WTC11 (cell line): Measurements from ENCODE around the gene MAP1A. TPM values are rescaled to one million over a fixed set of nuclear protein-coding genes. Genes with fewer than 3 reads are reported as not detected.

Source experiments
- ATAC-seq: fragments of 200-7000 bp; cut with Tn5 transposase; 2 replicates; pipeline ENCODE4 v1.10.0; 2021; ENCODE audit warnings: mild to moderate bottlenecking, moderate library complexity
- CTCF ChIA-PET: fragments of 300-600 bp; sonication (Branson Sonifier 250); formaldehyde crosslinking; loops from one replicate; lab custom pipeline; 2021; ENCODE audit warnings: antibody characterized with exemption; lab: Charles Lee
- POLR2A ChIA-PET: fragments of 350-600 bp; sonication (Branson Sonifier 250); formaldehyde crosslinking; loops from one replicate; lab custom pipeline; 2021; ENCODE audit warnings: antibody characterized with exemption; lab: Charles Lee
- DNase-seq: peaks from one replicate; pipeline ENCODE4 v3.0.0; 2021; ENCODE audit warnings: low spot score
- H3K27ac Mint-ChIP-seq: 2 replicates; pipeline ENCODE4 v1.8.0; 2021; ENCODE audit warnings: mixed read lengths
- H3K27me3 Mint-ChIP-seq: 2 replicates; pipeline ENCODE4 v1.8.0; 2021; ENCODE audit warnings: low read depth, mild to moderate bottlenecking, moderate library complexity, mixed read lengths
- H3K36me3 Mint-ChIP-seq: 2 replicates; pipeline ENCODE4 v1.8.0; 2021; ENCODE audit warnings: mixed read lengths
- H3K4me1 Mint-ChIP-seq: 2 replicates; pipeline ENCODE4 v1.8.0; 2022; ENCODE audit warnings: mixed read lengths
- H3K4me3 Mint-ChIP-seq: 2 replicates; pipeline ENCODE4 v1.8.0; 2021; ENCODE audit warnings: mild to moderate bottlenecking, moderate library complexity, mixed read lengths
- H3K9me3 Mint-ChIP-seq: 2 replicates; pipeline ENCODE4 v1.8.0; 2021; ENCODE audit warnings: mixed read lengths
- CBFB ChIP-seq: sonication (generic); formaldehyde crosslinking; IDR thresholded peaks from 2 replicates; pipeline ENCODE4 v1.8.1; 2022; ENCODE audit warnings: mild to moderate bottlenecking, low read depth, missing genetic modification reagents
- GABPB1 ChIP-seq: sonication (generic); formaldehyde crosslinking; IDR thresholded peaks from 2 replicates; pipeline ENCODE4 v1.8.1; 2023; ENCODE audit warnings: mild to moderate bottlenecking, missing genetic modification reagents
- HMGA2 ChIP-seq: fragments of 250-450 bp; sonication (Bioruptor Pico); IDR thresholded peaks from 2 replicates; pipeline ENCODE4 v1.4.0; 2021; ENCODE audit warnings: mild to moderate bottlenecking, moderate library complexity
- IRF2 ChIP-seq: sonication (generic); formaldehyde crosslinking; IDR thresholded peaks from 2 replicates; pipeline ENCODE4 v1.8.0; 2022; ENCODE audit warnings: low read depth, missing genetic modification reagents, borderline replicate concordance
- JUN ChIP-seq: sonication (generic); formaldehyde crosslinking; IDR thresholded peaks from 2 replicates; pipeline ENCODE4 v1.8.0; 2023; ENCODE audit warnings: mild to moderate bottlenecking, missing genetic modification reagents
- NFE2L1 ChIP-seq: sonication (generic); formaldehyde crosslinking; IDR thresholded peaks from 2 replicates; pipeline ENCODE4 v1.8.1; 2023; ENCODE audit warnings: missing genetic modification reagents
- NR2C2 ChIP-seq: sonication (generic); formaldehyde crosslinking; IDR thresholded peaks from 2 replicates; pipeline ENCODE4 v1.8.0; 2022; ENCODE audit warnings: mild to moderate bottlenecking, missing genetic modification reagents
- ZBTB21 ChIP-seq: sonication (generic); formaldehyde crosslinking; IDR thresholded peaks from 2 replicates; pipeline ENCODE4 v1.8.1; 2023; ENCODE audit warnings: mild to moderate bottlenecking, missing genetic modification reagents, borderline replicate concordance
- ZNF423 ChIP-seq: fragments of 250-450 bp; sonication (Bioruptor Pico); IDR thresholded peaks from 2 replicates; pipeline ENCODE4 v2.1.2; 2022; ENCODE audit warnings: mild to moderate bottlenecking, moderate library complexity
- ZNF671 ChIP-seq: fragments of 250-450 bp; sonication (Bioruptor Pico); IDR thresholded peaks from 2 replicates; pipeline ENCODE4 v1.8.0; 2021; ENCODE audit warnings: mild to moderate bottlenecking
- total RNA-seq: library from RNA; stranded (reverse); gene quantifications from 3 replicates; pipeline ENCODE4 v1.2.3, GENCODE V29; 2021
- TF ChIP-seq, protein P1 (sequence below): fragments of 250-450 bp; sonication (Bioruptor Pico); IDR thresholded peaks from 2 replicates; pipeline ENCODE4 v2.1.2; 2022; ENCODE audit warnings: mild to moderate bottlenecking, moderate library complexity
- TF ChIP-seq, protein P2 (sequence below): sonication (generic); formaldehyde crosslinking; IDR thresholded peaks from 2 replicates; pipeline ENCODE4 v1.8.0; 2023; ENCODE audit warnings: missing genetic modification reagents, mild to moderate bottlenecking, borderline replicate concordance
- TF ChIP-seq, protein P3 (sequence below): sonication (generic); formaldehyde crosslinking; conservative IDR thresholded peaks from 2 replicates; pipeline ENCODE4 v1.8.1; 2023; ENCODE audit warnings: mild to moderate bottlenecking, low read depth, missing genetic modification reagents, moderate library complexity
- TF ChIP-seq, protein P4 (sequence below): sonication (generic); formaldehyde crosslinking; IDR thresholded peaks from 2 replicates; pipeline ENCODE4 v1.8.1; 2023; ENCODE audit warnings: mild to moderate bottlenecking, missing genetic modification reagents
- TF ChIP-seq, protein P5 (sequence below): fragments of 250-450 bp; sonication (Bioruptor Pico); IDR thresholded peaks from 2 replicates; pipeline ENCODE4 v1.9.0; 2021; ENCODE audit warnings: mild to moderate bottlenecking, borderline replicate concordance
- TF ChIP-seq, protein P6 (sequence below): sonication (generic); formaldehyde crosslinking; IDR thresholded peaks from 2 replicates; pipeline ENCODE4 v1.8.1; 2023; ENCODE audit warnings: mild to moderate bottlenecking, moderate library complexity, missing genetic modification reagents
- TF ChIP-seq, protein P7 (sequence below): sonication (generic); formaldehyde crosslinking; IDR thresholded peaks from 2 replicates; pipeline ENCODE4 v1.8.0; 2022; ENCODE audit warnings: mild to moderate bottlenecking, missing genetic modification reagents

MAP1A gene
- total RNA-seq, 1 experiment from 2014 or later: 2.2 TPM

DNA sequence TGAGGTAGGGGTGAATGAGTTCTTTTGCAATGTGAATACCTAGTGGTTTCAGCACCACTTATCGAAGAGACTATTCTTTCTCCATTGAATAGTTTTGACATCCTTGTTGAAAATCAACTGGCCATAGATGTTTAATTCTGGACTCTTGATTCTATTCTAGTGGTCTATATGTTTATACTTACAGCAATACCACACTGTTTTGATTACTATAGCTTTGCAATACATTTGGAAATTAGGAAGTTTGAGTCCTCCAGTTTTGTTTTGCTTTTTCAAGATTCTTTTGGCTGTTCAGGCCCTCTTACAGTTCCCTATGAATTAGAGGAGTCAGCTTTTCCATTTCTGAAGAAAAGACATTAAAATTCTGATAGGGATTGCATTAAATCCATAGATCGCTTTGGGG is 30.1 kb downstream of the MAP1A start (continued):
- TF ChIP-seq, protein P1, sequence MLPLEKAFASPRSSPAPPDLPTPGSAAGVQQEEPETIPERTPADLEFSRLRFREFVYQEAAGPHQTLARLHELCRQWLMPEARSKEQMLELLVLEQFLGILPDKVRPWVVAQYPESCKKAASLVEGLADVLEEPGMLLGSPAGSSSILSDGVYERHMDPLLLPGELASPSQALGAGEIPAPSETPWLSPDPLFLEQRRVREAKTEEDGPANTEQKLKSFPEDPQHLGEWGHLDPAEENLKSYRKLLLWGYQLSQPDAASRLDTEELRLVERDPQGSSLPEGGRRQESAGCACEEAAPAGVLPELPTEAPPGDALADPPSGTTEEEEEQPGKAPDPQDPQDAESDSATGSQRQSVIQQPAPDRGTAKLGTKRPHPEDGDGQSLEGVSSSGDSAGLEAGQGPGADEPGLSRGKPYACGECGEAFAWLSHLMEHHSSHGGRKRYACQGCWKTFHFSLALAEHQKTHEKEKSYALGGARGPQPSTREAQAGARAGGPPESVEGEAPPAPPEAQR: no peak
- no peak for TF ChIP-seq NFE2L1
- TF ChIP-seq ZNF671 (CRISPR knock-in tag): no peak
- TF ChIP-seq ZNF423 (CRISPR knock-in tag): no peak

DNA sequence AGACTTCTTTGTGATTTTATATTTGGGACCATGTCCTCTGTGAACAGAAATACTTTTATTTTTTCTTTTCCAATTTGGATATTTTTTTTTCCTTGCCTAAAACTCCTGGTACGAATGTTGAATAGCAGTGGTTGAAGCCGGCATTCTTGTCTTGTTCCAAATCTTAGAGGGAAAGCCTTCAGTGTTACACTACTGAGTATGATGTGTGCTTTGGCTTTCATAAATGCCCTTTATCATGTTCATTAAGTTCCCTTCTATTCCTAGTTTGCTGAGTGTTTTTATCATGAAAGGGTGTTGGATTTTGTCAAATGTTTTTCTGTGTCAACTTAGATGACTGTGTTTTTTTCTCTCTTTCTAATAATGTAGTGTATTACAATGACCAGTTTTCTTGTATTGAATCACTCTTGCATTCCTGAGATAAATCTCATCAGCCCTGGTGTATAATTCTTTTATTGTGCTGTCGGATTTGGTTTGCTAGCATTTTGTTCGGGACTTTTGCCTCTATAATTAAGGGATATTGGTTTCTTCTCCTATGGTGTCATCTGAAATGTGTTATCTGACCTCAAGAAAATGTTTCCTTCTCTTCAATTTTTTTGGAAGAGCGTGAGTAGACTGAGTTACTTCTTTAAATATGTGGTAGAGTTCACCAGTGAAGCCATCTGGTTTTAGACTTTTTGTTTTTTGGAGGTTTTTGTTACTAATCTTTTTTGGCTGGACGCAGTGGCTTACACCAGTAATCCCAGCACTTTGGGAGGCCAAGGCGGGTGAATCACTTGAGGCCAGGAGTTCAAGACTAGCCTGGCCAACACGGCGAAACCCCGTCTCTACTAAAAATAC is 33.3 kb downstream of the MAP1A start:
- H3K27ac Mint-ChIP-seq: no peak overlapping the region
- no peaks in the 10 kb centered on the region for H3K27me3 Mint-ChIP-seq
- no peak for ATAC-seq
- CTCF ChIA-PET: interaction anchor here (0.9 kb wide), 1 partner anchor 175 kb away, joined by 3 read pairs; no protein-coding TSS in a partner anchor
- no peaks in the 10 kb centered on the region for H3K4me1 Mint-ChIP-seq
- POLR2A ChIA-PET: no interaction called here
- H3K4me3 Mint-ChIP-seq: no peak overlapping the region
- no peak for DNase-seq
- peaks cover 9% of the 10 kb centered on the region for H3K9me3 Mint-ChIP-seq
- peaks cover 10% of the 10 kb centered on the region for H3K36me3 Mint-ChIP-seq
- TF ChIP-seq CBFB (CRISPR knock-in tag): no peak
- TF ChIP-seq, protein P2, sequence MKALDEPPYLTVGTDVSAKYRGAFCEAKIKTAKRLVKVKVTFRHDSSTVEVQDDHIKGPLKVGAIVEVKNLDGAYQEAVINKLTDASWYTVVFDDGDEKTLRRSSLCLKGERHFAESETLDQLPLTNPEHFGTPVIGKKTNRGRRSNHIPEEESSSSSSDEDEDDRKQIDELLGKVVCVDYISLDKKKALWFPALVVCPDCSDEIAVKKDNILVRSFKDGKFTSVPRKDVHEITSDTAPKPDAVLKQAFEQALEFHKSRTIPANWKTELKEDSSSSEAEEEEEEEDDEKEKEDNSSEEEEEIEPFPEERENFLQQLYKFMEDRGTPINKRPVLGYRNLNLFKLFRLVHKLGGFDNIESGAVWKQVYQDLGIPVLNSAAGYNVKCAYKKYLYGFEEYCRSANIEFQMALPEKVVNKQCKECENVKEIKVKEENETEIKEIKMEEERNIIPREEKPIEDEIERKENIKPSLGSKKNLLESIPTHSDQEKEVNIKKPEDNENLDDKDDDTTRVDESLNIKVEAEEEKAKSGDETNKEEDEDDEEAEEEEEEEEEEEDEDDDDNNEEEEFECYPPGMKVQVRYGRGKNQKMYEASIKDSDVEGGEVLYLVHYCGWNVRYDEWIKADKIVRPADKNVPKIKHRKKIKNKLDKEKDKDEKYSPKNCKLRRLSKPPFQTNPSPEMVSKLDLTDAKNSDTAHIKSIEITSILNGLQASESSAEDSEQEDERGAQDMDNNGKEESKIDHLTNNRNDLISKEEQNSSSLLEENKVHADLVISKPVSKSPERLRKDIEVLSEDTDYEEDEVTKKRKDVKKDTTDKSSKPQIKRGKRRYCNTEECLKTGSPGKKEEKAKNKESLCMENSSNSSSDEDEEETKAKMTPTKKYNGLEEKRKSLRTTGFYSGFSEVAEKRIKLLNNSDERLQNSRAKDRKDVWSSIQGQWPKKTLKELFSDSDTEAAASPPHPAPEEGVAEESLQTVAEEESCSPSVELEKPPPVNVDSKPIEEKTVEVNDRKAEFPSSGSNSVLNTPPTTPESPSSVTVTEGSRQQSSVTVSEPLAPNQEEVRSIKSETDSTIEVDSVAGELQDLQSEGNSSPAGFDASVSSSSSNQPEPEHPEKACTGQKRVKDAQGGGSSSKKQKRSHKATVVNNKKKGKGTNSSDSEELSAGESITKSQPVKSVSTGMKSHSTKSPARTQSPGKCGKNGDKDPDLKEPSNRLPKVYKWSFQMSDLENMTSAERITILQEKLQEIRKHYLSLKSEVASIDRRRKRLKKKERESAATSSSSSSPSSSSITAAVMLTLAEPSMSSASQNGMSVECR: no peak
- TF ChIP-seq JUN (CRISPR knock-in tag): no peak
- TF ChIP-seq, protein P3, sequence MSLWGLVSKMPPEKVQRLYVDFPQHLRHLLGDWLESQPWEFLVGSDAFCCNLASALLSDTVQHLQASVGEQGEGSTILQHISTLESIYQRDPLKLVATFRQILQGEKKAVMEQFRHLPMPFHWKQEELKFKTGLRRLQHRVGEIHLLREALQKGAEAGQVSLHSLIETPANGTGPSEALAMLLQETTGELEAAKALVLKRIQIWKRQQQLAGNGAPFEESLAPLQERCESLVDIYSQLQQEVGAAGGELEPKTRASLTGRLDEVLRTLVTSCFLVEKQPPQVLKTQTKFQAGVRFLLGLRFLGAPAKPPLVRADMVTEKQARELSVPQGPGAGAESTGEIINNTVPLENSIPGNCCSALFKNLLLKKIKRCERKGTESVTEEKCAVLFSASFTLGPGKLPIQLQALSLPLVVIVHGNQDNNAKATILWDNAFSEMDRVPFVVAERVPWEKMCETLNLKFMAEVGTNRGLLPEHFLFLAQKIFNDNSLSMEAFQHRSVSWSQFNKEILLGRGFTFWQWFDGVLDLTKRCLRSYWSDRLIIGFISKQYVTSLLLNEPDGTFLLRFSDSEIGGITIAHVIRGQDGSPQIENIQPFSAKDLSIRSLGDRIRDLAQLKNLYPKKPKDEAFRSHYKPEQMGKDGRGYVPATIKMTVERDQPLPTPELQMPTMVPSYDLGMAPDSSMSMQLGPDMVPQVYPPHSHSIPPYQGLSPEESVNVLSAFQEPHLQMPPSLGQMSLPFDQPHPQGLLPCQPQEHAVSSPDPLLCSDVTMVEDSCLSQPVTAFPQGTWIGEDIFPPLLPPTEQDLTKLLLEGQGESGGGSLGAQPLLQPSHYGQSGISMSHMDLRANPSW (CRISPR knock-in tag): no peak
- TF ChIP-seq ZBTB21 (CRISPR knock-in tag): no peak
- no peak for TF ChIP-seq GABPB1 (CRISPR knock-in tag)
- no peak for TF ChIP-seq NR2C2
- TF ChIP-seq, protein P4, sequence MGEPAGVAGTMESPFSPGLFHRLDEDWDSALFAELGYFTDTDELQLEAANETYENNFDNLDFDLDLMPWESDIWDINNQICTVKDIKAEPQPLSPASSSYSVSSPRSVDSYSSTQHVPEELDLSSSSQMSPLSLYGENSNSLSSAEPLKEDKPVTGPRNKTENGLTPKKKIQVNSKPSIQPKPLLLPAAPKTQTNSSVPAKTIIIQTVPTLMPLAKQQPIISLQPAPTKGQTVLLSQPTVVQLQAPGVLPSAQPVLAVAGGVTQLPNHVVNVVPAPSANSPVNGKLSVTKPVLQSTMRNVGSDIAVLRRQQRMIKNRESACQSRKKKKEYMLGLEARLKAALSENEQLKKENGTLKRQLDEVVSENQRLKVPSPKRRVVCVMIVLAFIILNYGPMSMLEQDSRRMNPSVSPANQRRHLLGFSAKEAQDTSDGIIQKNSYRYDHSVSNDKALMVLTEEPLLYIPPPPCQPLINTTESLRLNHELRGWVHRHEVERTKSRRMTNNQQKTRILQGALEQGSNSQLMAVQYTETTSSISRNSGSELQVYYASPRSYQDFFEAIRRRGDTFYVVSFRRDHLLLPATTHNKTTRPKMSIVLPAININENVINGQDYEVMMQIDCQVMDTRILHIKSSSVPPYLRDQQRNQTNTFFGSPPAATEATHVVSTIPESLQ (CRISPR knock-in tag): no peak
- TF ChIP-seq, protein P5, sequence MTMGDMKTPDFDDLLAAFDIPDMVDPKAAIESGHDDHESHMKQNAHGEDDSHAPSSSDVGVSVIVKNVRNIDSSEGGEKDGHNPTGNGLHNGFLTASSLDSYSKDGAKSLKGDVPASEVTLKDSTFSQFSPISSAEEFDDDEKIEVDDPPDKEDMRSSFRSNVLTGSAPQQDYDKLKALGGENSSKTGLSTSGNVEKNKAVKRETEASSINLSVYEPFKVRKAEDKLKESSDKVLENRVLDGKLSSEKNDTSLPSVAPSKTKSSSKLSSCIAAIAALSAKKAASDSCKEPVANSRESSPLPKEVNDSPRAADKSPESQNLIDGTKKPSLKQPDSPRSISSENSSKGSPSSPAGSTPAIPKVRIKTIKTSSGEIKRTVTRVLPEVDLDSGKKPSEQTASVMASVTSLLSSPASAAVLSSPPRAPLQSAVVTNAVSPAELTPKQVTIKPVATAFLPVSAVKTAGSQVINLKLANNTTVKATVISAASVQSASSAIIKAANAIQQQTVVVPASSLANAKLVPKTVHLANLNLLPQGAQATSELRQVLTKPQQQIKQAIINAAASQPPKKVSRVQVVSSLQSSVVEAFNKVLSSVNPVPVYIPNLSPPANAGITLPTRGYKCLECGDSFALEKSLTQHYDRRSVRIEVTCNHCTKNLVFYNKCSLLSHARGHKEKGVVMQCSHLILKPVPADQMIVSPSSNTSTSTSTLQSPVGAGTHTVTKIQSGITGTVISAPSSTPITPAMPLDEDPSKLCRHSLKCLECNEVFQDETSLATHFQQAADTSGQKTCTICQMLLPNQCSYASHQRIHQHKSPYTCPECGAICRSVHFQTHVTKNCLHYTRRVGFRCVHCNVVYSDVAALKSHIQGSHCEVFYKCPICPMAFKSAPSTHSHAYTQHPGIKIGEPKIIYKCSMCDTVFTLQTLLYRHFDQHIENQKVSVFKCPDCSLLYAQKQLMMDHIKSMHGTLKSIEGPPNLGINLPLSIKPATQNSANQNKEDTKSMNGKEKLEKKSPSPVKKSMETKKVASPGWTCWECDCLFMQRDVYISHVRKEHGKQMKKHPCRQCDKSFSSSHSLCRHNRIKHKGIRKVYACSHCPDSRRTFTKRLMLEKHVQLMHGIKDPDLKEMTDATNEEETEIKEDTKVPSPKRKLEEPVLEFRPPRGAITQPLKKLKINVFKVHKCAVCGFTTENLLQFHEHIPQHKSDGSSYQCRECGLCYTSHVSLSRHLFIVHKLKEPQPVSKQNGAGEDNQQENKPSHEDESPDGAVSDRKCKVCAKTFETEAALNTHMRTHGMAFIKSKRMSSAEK: no peak
- no peak for TF ChIP-seq HMGA2 (CRISPR knock-in tag)
- TF ChIP-seq, protein P6, sequence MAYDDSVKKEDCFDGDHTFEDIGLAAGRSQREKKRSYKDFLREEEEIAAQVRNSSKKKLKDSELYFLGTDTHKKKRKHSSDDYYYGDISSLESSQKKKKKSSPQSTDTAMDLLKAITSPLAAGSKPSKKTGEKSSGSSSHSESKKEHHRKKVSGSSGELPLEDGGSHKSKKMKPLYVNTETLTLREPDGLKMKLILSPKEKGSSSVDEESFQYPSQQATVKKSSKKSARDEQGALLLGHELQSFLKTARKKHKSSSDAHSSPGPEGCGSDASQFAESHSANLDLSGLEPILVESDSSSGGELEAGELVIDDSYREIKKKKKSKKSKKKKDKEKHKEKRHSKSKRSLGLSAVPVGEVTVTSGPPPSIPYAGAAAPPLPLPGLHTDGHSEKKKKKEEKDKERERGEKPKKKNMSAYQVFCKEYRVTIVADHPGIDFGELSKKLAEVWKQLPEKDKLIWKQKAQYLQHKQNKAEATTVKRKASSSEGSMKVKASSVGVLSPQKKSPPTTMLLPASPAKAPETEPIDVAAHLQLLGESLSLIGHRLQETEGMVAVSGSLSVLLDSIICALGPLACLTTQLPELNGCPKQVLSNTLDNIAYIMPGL: no peak
- TF ChIP-seq, protein P7, sequence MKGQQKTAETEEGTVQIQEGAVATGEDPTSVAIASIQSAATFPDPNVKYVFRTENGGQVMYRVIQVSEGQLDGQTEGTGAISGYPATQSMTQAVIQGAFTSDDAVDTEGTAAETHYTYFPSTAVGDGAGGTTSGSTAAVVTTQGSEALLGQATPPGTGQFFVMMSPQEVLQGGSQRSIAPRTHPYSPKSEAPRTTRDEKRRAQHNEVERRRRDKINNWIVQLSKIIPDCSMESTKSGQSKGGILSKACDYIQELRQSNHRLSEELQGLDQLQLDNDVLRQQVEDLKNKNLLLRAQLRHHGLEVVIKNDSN (CRISPR knock-in tag): no peak
- no peak for TF ChIP-seq IRF2 (CRISPR knock-in tag)
